GM23338 (cell line): ENCODE results near the gene BLOC1S5. TPM values are rescaled to one million over a fixed set of nuclear protein-coding genes. Genes with fewer than 3 reads are reported as not detected.

ENCODE experiments used
- ATAC-seq: fragments of 200-7000 bp; cut with Tn5 transposase; 3 replicates; pipeline ENCODE4 v1.9.1; 2020
- DNase-seq: peaks from one replicate; pipeline ENCODE4 v3.0.0-alpha.2; 2015; ENCODE audit warnings: low spot score
- H2AFZ ChIP-seq: fragments of 200-600 bp; sonication (generic); 2 replicates; pipeline ENCODE4 v1.8.0; 2016; ENCODE audit warnings: antibody characterized with exemption, mild to moderate bottlenecking, moderate library complexity
- H3F3A ChIP-seq: fragments of 200-600 bp; sonication (generic); replicated peaks from 2 replicates; pipeline ENCODE4 v1.8.0; 2017; ENCODE audit warnings: antibody characterized with exemption, mixed run types, low read depth
- H3K27ac ChIP-seq: fragments of 200-600 bp; sonication (generic); 2 replicates; pipeline ENCODE4 v1.6.1; 2016; ENCODE audit warnings: low read depth
- H3K27me3 ChIP-seq: fragments of 200-600 bp; sonication (generic); 2 replicates; pipeline ENCODE4 v1.8.0; 2016; ENCODE audit warnings: mild to moderate bottlenecking, mixed run types, moderate library complexity; ENCODE audit not compliant: insufficient read depth
- H3K36me3 ChIP-seq: fragments of 200-600 bp; sonication (generic); 2 replicates; pipeline ENCODE4 v1.8.0; 2016; ENCODE audit warnings: mild to moderate bottlenecking; ENCODE audit not compliant: insufficient read depth
- H3K4me1 ChIP-seq: fragments of 200-600 bp; sonication (generic); 2 replicates; pipeline ENCODE4 v1.8.0; 2016; ENCODE audit warnings: mild to moderate bottlenecking, moderate library complexity; ENCODE audit not compliant: insufficient read depth
- H3K4me2 ChIP-seq: fragments of 200-600 bp; sonication (generic); 2 replicates; pipeline ENCODE4 v1.7.1; 2017; ENCODE audit warnings: mixed run types
- H3K4me3 ChIP-seq: fragments of 200-600 bp; sonication (generic); 2 replicates; pipeline ENCODE4 v1.6.1; 2016; ENCODE audit warnings: mixed run types
- H3K79me2 ChIP-seq: fragments of 200-600 bp; sonication (generic); replicated peaks from 2 replicates; pipeline ENCODE4 v1.8.0; 2017; ENCODE audit warnings: mild to moderate bottlenecking; ENCODE audit not compliant: insufficient read depth
- H3K9me2 ChIP-seq: fragments of 200-600 bp; sonication (generic); 2 replicates; pipeline ENCODE4 v1.8.0; 2017; ENCODE audit not compliant: insufficient read depth
- H4K20me1 ChIP-seq: fragments of 200-600 bp; sonication (generic); replicated peaks from 2 replicates; pipeline ENCODE4 v1.8.0; 2017; ENCODE audit warnings: mild to moderate bottlenecking; ENCODE audit not compliant: insufficient read depth
- H3K27ac Mint-ChIP-seq: 2 replicates; pipeline ENCODE4 v1.8.0; 2020; ENCODE audit warnings: inconsistent platforms, mild to moderate bottlenecking, moderate library complexity, mixed read lengths
- H3K27me3 Mint-ChIP-seq: 3 replicates; pipeline ENCODE4 v1.8.0; 2022; ENCODE audit warnings: low read depth, mild to moderate bottlenecking, moderate library complexity, mixed read lengths, inconsistent platforms; ENCODE audit not compliant: insufficient read depth, poor library complexity
- H3K36me3 Mint-ChIP-seq: 3 replicates; pipeline ENCODE4 v1.8.0; 2021; ENCODE audit warnings: low read depth, mild to moderate bottlenecking, inconsistent platforms, moderate library complexity, mixed read lengths
- H3K4me1 Mint-ChIP-seq: 3 replicates; pipeline ENCODE4 v1.8.0; 2020; ENCODE audit warnings: mild to moderate bottlenecking, inconsistent platforms, mixed read lengths
- H3K4me3 Mint-ChIP-seq: 3 replicates; pipeline ENCODE4 v1.8.0; 2021; ENCODE audit warnings: moderate library complexity, mild to moderate bottlenecking, inconsistent platforms, mixed read lengths
- H3K9me3 Mint-ChIP-seq: 3 replicates; pipeline ENCODE4 v1.8.0; 2020; ENCODE audit warnings: moderate library complexity, mild to moderate bottlenecking, inconsistent platforms, mixed read lengths
- CREB1 ChIP-seq: fragments of 250-450 bp; sonication (Bioruptor Pico); IDR thresholded peaks from 2 replicates; pipeline ENCODE4 v1.5.0; 2020; ENCODE audit warnings: low read depth, mild to moderate bottlenecking, moderate library complexity
- EZH2 ChIP-seq: fragments of 200-600 bp; sonication (generic); IDR thresholded peaks from one replicate; pipeline ENCODE4 v1.8.0; 2017; ENCODE audit warnings: antibody characterized with exemption, mild to moderate bottlenecking, low read depth; ENCODE audit not compliant: unreplicated experiment
- EZH2phosphoT487 ChIP-seq: fragments of 200-600 bp; sonication (generic); IDR thresholded peaks from one replicate; pipeline ENCODE4 v1.8.1; 2018; ENCODE audit warnings: antibody characterized with exemption; ENCODE audit not compliant: unreplicated experiment
- JUNB ChIP-seq: IDR thresholded peaks from one replicate; pipeline ENCODE4 v1.6.1; 2016; ENCODE audit warnings: antibody characterized with exemption; ENCODE audit not compliant: unreplicated experiment
- NANOG ChIP-seq: IDR thresholded peaks from 2 replicates; pipeline ENCODE4 v1.6.1; 2016; ENCODE audit warnings: antibody characterized with exemption, borderline replicate concordance
- POLR2AphosphoS5 ChIP-seq: IDR thresholded peaks from 2 replicates; pipeline ENCODE4 v1.6.1; 2016; ENCODE audit warnings: antibody characterized with exemption, low read depth
- STAT1 ChIP-seq: IDR thresholded peaks from one replicate; pipeline ENCODE4 v1.6.1; 2016; ENCODE audit warnings: antibody characterized with exemption; ENCODE audit not compliant: unreplicated experiment
- ZNF331 ChIP-seq: fragments of 250-450 bp; sonication (Bioruptor Pico); IDR thresholded peaks from 2 replicates; pipeline ENCODE4 v1.5.0; 2020; ENCODE audit warnings: low read depth, mild to moderate bottlenecking, moderate library complexity
- polyA plus RNA-seq: library from polyadenylated mRNA; unstranded; fragments of >200 nt; fragmentation: Nextera tagmentation; extraction: Ambion mirVana; gene quantifications from 2 replicates; pipeline ENCODE4 v1.2.1, GENCODE V29; 2016
- total RNA-seq: library from RNA; depleted of rRNA; stranded (reverse); fragments of >200 nt; shearing (Covaris generic); gene quantifications from 2 replicates; pipeline ENCODE4 v1.2.3, GENCODE V29; 2014
- TF ChIP-seq, protein P1 (sequence below), 2 experiments: fragments of 200-600 bp in 1 of 2; sonication (generic) in 1 of 2; conservative IDR thresholded peaks; 2 replicates each; pipeline versions ENCODE4 v1.5.1 to v1.6.1; 2016 to 2017; ENCODE audit warnings: antibody characterized with exemption in 2 of 2, low read depth in 2 of 2, mild to moderate bottlenecking in 2 of 2, moderate library complexity in 1 of 2
- TF ChIP-seq, protein P2 (sequence below): IDR thresholded peaks from 2 replicates; pipeline ENCODE4 v1.6.1; 2016; ENCODE audit warnings: antibody characterized with exemption
- TF ChIP-seq, protein P3 (sequence below): fragments of 250-450 bp; sonication (Bioruptor Pico); IDR thresholded peaks from 2 replicates; pipeline ENCODE4 v1.5.0; 2020; ENCODE audit warnings: mild to moderate bottlenecking, moderate library complexity

BLOC1S5 gene
- total and polyA plus RNA-seq, 2 experiments from 2014 or later: 14.9 to 16.6 TPM

DNA sequence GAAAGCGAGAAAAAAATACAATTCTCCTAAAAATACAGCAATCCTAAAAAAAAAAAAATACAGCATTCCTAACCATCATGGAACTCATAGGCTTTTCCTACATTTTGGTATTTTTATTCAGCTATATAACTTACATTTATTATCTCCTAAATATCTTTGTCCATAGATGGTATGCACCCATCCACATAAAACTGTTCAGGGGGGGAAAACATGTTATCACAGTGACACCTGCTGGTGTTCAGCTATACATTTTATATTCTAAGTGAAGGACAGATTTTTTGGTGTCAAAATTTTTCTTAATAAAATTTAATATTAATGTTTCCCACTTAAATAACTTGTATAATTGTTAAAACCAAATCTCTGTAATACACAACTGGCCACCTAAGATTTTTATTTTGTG, 58.0 kb downstream of the BLOC1S5 start:
- ATAC-seq (no peak), DNase-seq (no peak)
- Histone ChIP-seq H3K4me1 (peaks cover 7% of the 10 kb centered on the region; the same call in 1 of the 2 replicates), H3K9me2 (no peaks in the 10 kb centered on the region), H3K27me3 (no peaks in the 10 kb centered on the region), H2AFZ (no peak overlapping the region), H3K36me3 (no peaks in the 10 kb centered on the region), H3F3A (no peaks in the 10 kb centered on the region), H3K79me2 (no peaks in the 10 kb centered on the region), H3K4me3 (no peak overlapping the region), H4K20me1 (no peaks in the 10 kb centered on the region), H3K27ac (no peak overlapping the region), H3K4me2 (no peak overlapping the region)
- Mint-ChIP-seq H3K4me1 (peaks cover 6% of the 10 kb centered on the region; the same call in 2 of the 3 replicates), H3K9me3 (no peaks in the 10 kb centered on the region), H3K4me3 (no peak overlapping the region), H3K27ac (no peak overlapping the region), H3K27me3 (no peaks in the 10 kb centered on the region), H3K36me3 (no peaks in the 10 kb centered on the region)
- TF ChIP-seq, protein P1, sequence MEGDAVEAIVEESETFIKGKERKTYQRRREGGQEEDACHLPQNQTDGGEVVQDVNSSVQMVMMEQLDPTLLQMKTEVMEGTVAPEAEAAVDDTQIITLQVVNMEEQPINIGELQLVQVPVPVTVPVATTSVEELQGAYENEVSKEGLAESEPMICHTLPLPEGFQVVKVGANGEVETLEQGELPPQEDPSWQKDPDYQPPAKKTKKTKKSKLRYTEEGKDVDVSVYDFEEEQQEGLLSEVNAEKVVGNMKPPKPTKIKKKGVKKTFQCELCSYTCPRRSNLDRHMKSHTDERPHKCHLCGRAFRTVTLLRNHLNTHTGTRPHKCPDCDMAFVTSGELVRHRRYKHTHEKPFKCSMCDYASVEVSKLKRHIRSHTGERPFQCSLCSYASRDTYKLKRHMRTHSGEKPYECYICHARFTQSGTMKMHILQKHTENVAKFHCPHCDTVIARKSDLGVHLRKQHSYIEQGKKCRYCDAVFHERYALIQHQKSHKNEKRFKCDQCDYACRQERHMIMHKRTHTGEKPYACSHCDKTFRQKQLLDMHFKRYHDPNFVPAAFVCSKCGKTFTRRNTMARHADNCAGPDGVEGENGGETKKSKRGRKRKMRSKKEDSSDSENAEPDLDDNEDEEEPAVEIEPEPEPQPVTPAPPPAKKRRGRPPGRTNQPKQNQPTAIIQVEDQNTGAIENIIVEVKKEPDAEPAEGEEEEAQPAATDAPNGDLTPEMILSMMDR (conservative IDR thresholded peaks at IDR 0.05; ENCODE audit: low read depth in 2 of 2): peak; percentile 44 to 62
- TF ChIP-seq EZH2: no peak

DNA sequence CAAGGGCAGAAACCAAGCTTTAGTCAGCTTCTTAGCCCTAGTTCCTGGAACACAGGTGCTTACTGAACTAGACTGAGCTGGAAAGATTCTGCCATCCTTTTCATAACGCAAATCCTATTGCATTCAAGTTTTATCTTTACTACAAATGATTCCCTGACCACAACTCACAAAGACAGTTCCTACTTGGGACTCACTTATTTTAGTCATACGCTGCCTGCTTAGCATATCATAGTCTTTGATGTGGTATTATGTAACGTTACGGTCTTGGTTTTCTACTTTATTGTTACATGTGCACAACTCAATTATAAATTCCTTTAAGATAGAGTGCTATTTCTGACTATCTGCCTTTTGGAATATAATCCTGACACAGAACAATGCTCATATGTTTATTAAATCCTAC, 59.1 kb downstream of the BLOC1S5 start:
- H3K36me3 Mint-ChIP-seq: no peaks in the 10 kb centered on the region
- H3K4me2 ChIP-seq: no peak overlapping the region
- no peaks in the 10 kb centered on the region for H3K9me2 ChIP-seq
- ATAC-seq (no peak), DNase-seq (no peak)
- H3K4me1 ChIP-seq: peaks cover 4% of the 10 kb centered on the region; the same call in 1 of the 2 replicates
- no peak overlapping the region for H3K27ac Mint-ChIP-seq
- no peak overlapping the region for H2AFZ ChIP-seq
- no peaks in the 10 kb centered on the region for H3F3A ChIP-seq
- no peaks in the 10 kb centered on the region for H4K20me1 ChIP-seq
- H3K27me3 Mint-ChIP-seq: no peaks in the 10 kb centered on the region
- H3K79me2 ChIP-seq: no peaks in the 10 kb centered on the region
- no peak overlapping the region for H3K4me3 Mint-ChIP-seq
- no peaks in the 10 kb centered on the region for H3K9me3 Mint-ChIP-seq
- H3K27me3 ChIP-seq: no peaks in the 10 kb centered on the region
- H3K27ac ChIP-seq: no peak overlapping the region
- H3K4me1 Mint-ChIP-seq: peaks cover 4% of the 10 kb centered on the region; the same call in 2 of the 3 replicates
- H3K4me3 ChIP-seq: no peak overlapping the region
- no peaks in the 10 kb centered on the region for H3K36me3 ChIP-seq
- TF ChIP-seq, protein P1 (conservative IDR thresholded peaks at IDR 0.05; ENCODE audit: low read depth in 2 of 2): no peak
- TF ChIP-seq EZH2phosphoT487: no peak
- TF ChIP-seq NANOG: no peak
- TF ChIP-seq ZNF331 (CRISPR knock-in tag): no peak
- TF ChIP-seq CREB1 (CRISPR knock-in tag): no peak
- no peak for TF ChIP-seq STAT1
- TF ChIP-seq, protein P2, sequence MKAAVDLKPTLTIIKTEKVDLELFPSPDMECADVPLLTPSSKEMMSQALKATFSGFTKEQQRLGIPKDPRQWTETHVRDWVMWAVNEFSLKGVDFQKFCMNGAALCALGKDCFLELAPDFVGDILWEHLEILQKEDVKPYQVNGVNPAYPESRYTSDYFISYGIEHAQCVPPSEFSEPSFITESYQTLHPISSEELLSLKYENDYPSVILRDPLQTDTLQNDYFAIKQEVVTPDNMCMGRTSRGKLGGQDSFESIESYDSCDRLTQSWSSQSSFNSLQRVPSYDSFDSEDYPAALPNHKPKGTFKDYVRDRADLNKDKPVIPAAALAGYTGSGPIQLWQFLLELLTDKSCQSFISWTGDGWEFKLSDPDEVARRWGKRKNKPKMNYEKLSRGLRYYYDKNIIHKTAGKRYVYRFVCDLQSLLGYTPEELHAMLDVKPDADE: no peak
- TF ChIP-seq, protein P3, sequence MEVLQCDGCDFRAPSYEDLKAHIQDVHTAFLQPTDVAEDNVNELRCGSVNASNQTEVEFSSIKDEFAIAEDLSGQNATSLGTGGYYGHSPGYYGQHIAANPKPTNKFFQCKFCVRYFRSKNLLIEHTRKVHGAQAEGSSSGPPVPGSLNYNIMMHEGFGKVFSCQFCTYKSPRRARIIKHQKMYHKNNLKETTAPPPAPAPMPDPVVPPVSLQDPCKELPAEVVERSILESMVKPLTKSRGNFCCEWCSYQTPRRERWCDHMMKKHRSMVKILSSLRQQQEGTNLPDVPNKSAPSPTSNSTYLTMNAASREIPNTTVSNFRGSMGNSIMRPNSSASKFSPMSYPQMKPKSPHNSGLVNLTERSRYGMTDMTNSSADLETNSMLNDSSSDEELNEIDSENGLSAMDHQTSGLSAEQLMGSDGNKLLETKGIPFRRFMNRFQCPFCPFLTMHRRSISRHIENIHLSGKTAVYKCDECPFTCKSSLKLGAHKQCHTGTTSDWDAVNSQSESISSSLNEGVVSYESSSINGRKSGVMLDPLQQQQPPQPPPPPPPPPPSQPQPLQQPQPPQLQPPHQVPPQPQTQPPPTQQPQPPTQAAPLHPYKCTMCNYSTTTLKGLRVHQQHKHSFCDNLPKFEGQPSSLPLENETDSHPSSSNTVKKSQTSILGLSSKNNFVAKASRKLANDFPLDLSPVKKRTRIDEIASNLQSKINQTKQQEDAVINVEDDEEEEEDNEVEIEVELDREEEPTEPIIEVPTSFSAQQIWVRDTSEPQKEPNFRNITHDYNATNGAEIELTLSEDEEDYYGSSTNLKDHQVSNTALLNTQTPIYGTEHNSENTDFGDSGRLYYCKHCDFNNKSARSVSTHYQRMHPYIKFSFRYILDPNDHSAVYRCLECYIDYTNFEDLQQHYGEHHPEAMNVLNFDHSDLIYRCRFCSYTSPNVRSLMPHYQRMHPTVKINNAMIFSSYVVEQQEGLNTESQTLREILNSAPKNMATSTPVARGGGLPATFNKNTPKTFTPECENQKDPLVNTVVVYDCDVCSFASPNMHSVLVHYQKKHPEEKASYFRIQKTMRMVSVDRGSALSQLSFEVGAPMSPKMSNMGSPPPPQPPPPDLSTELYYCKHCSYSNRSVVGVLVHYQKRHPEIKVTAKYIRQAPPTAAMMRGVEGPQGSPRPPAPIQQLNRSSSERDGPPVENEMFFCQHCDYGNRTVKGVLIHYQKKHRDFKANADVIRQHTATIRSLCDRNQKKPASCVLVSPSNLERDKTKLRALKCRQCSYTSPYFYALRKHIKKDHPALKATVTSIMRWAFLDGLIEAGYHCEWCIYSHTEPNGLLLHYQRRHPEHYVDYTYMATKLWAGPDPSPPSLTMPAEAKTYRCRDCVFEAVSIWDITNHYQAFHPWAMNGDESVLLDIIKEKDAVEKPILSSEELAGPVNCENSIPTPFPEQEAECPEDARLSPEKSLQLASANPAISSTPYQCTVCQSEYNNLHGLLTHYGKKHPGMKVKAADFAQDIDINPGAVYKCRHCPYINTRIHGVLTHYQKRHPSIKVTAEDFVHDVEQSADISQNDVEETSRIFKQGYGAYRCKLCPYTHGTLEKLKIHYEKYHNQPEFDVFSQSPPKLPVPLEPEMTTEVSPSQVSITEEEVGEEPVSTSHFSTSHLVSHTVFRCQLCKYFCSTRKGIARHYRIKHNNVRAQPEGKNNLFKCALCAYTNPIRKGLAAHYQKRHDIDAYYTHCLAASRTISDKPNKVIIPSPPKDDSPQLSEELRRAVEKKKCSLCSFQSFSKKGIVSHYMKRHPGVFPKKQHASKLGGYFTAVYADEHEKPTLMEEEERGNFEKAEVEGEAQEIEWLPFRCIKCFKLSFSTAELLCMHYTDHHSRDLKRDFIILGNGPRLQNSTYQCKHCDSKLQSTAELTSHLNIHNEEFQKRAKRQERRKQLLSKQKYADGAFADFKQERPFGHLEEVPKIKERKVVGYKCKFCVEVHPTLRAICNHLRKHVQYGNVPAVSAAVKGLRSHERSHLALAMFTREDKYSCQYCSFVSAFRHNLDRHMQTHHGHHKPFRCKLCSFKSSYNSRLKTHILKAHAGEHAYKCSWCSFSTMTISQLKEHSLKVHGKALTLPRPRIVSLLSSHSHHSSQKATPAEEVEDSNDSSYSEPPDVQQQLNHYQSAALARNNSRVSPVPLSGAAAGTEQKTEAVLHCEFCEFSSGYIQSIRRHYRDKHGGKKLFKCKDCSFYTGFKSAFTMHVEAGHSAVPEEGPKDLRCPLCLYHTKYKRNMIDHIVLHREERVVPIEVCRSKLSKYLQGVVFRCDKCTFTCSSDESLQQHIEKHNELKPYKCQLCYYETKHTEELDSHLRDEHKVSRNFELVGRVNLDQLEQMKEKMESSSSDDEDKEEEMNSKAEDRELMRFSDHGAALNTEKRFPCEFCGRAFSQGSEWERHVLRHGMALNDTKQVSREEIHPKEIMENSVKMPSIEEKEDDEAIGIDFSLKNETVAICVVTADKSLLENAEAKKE (CRISPR knock-in tag): no peak
- no peak for TF ChIP-seq EZH2
- TF ChIP-seq JUNB: no peak
- TF ChIP-seq POLR2AphosphoS5: no peak
